T-cell (primary cell): ENCODE data around the gene RSU1. TPM values are rescaled to one million over a fixed set of nuclear protein-coding genes. Genes with fewer than 3 reads are reported as not detected.

Experiments
- ATAC-seq, 4 experiments: fragments of 200-7000 bp in 3 of 4; fragments of 150-1000 bp in 1 of 4; cut with Tn5 transposase; replicated peaks in 1 of 4; 1 replicate in 3 of 4; 2 replicates in 1 of 4; pipeline ENCODE4 v1.10.0; 2021; ENCODE audit warnings: moderate library complexity in 3 of 4, mild to moderate bottlenecking in 2 of 4, moderate number of reproducible peaks in 1 of 4
- CTCF ChIA-PET, 2 donors: fragments of 300-600 bp; sonication (Branson Sonifier 250); formaldehyde crosslinking; loops; one replicate each; lab custom pipeline; 2022; ENCODE audit warnings: antibody characterized with exemption in 2 of 2; lab: Charles Lee
- POLR2A ChIA-PET, 2 donors: fragments of 300-600 bp; sonication (Branson Sonifier 250); formaldehyde crosslinking; loops; one replicate each; lab custom pipeline; 2022; ENCODE audit warnings: antibody characterized with exemption in 2 of 2; lab: Charles Lee
- DNase-seq, 35 experiments: peaks; one replicate each; pipeline versions ENCODE4 v3.0.0 to v3.0.0-alpha.2; 2013 to 2023
- H3K27ac ChIP-seq: one replicate; pipeline ENCODE4 v1.5.1; 2013; ENCODE audit warnings: low read length
- H3K27me3 ChIP-seq, 2 experiments: replicated peaks in 1 of 2; 1 replicate in 1 of 2; 2 replicates in 1 of 2; pipeline versions ENCODE4 v1.6.1 to v1.7.0; 2013; ENCODE audit warnings: low read length in 1 of 2, mixed read lengths in 1 of 2; ENCODE audit not compliant: control insufficient read depth in 2 of 2, insufficient read depth in 2 of 2; ENCODE audit errors: extremely low read depth in 1 of 2
- H3K36me3 ChIP-seq, 2 donors: 1 replicate in 1 of 2; 2 replicates in 1 of 2; pipeline versions ENCODE4 v1.6.1 to v1.7.0; 2013; ENCODE audit warnings: low read length in 1 of 2; ENCODE audit not compliant: control insufficient read depth in 2 of 2, insufficient read depth in 1 of 2; ENCODE audit errors: extremely low read depth in 1 of 2
- H3K4me1 ChIP-seq, 2 experiments: 1 replicate in 1 of 2; 2 replicates in 1 of 2; pipeline versions ENCODE4 v1.6.1 to v1.7.0; 2013; ENCODE audit warnings: low read length in 2 of 2, mixed read lengths in 1 of 2; ENCODE audit not compliant: insufficient read depth in 2 of 2, control insufficient read depth in 1 of 2; ENCODE audit errors: extremely low read depth in 1 of 2
- H3K4me3 ChIP-seq, 2 donors: 1 replicate in 1 of 2; 2 replicates in 1 of 2; pipeline versions ENCODE4 v1.5.1 to v1.7.0; 2013; ENCODE audit warnings: mild to moderate bottlenecking in 2 of 2, low read length in 1 of 2, moderate library complexity in 1 of 2; ENCODE audit not compliant: control insufficient read depth in 1 of 2; ENCODE audit errors: extremely low read depth in 1 of 2
- H3K9me3 ChIP-seq: 2 replicates; pipeline ENCODE4 v1.7.0; 2013
- H3K27ac Mint-ChIP-seq, 2 donors: one replicate each; pipeline ENCODE4 v1.8.0; 2020 to 2021; ENCODE audit warnings: mild to moderate bottlenecking in 2 of 2, mixed read lengths in 2 of 2
- H3K27me3 Mint-ChIP-seq, 2 donors: one replicate each; pipeline ENCODE4 v1.8.0; 2021 to 2022; ENCODE audit warnings: mixed read lengths in 2 of 2
- H3K36me3 Mint-ChIP-seq: one replicate; pipeline ENCODE4 v1.8.0; 2021; ENCODE audit warnings: mixed read lengths
- H3K4me1 Mint-ChIP-seq, 3 donors: one replicate each; pipeline ENCODE4 v1.8.0; 2020 to 2022; ENCODE audit warnings: mixed read lengths in 3 of 3, mild to moderate bottlenecking in 1 of 3
- H3K4me3 Mint-ChIP-seq, 3 donors: one replicate each; pipeline ENCODE4 v1.8.0; 2020 to 2022; ENCODE audit warnings: mild to moderate bottlenecking in 3 of 3, mixed read lengths in 3 of 3, moderate library complexity in 3 of 3
- H3K9me3 Mint-ChIP-seq, 3 donors: one replicate each; pipeline ENCODE4 v1.8.0; 2020 to 2022; ENCODE audit warnings: mixed read lengths in 3 of 3
- WGBS: methylation state at CpG from one replicate; pipeline ENCODE4 v1.1.5; 2013; ENCODE audit warnings: missing lambda C conversion rate; ENCODE audit not compliant: insufficient coverage; 5-methylcytosine and 5-hydroxymethylcytosine counted together
- total RNA-seq, 35 experiments: library from RNA in 6 of 35; stranded (reverse) in 6 of 35; fragments of 120-200 nt in 1 of 35; gene quantifications; one replicate each; pipeline versions ENCODE4 v1.2.1 to v1.2.4 and lab custom pipeline; 2013 to 2026

RSU1 gene
- total RNA-seq, 5 donors from 2014 or later (not counting 1 experiment from before 2014, with no cell fraction given): 49.5 to 60.4 (median 58.1) TPM

- Histone ChIP-seq H3K27ac (no peak overlapping the region), H3K27me3 (peaks cover 0 to 6% of the 10 kb centered on the region in 2 experiments), H3K36me3 (no peaks in the 10 kb centered on the region), H3K9me3 (no peaks in the 10 kb centered on the region), H3K4me1 (no peaks in the 10 kb centered on the region), H3K4me3 (no peak overlapping the region)
- H3K9me3 Mint-ChIP-seq: peaks cover 0 to 9% (median 2%) of the 10 kb centered on the region in 3 donors
- POLR2A ChIA-PET: interaction anchor here in 1 of 2 donors (0.5 kb wide), 1 partner anchor 68 kb away, joined by 3 read pairs; no protein-coding TSS in a partner anchor
- no peaks in the 10 kb centered on the region for H3K4me1 Mint-ChIP-seq
- H3K27ac Mint-ChIP-seq: no peak overlapping the region
- ATAC-seq (no peak), DNase-seq (no peak)
- H3K36me3 Mint-ChIP-seq: no peaks in the 10 kb centered on the region
- H3K27me3 Mint-ChIP-seq: peaks cover 20 to 26% of the 10 kb centered on the region in 2 donors
- H3K4me3 Mint-ChIP-seq: no peak overlapping the region
- 83% methylated on average over 8 of the region's 10 CpGs for WGBS
- CTCF ChIA-PET: no interaction called here
Observed at GRCh38 chr10:16583382-16583781, 233.8 kb downstream of the RSU1 start.

GRCh38 chr10:16581202-16581601 lies 236.0 kb downstream of the RSU1 start:
- no peak for DNase-seq
- ATAC-seq: no peak
- Mint-ChIP-seq H3K27ac (no peak overlapping the region), H3K9me3 (peaks cover 0 to 9% (median 2%) of the 10 kb centered on the region in 3 donors), H3K4me3 (no peak overlapping the region), H3K4me1 (no peaks in the 10 kb centered on the region), H3K36me3 (no peaks in the 10 kb centered on the region), H3K27me3 (peaks cover 24 to 39% of the 10 kb centered on the region in 2 donors)
- no CpG with 5 or more reads among the region's 3 CpGs for WGBS
- no peaks in the 10 kb centered on the region for H3K4me1 ChIP-seq
- no peak overlapping the region for H3K27ac ChIP-seq
- H3K27me3 ChIP-seq: peaks cover 0 to 6% of the 10 kb centered on the region in 2 experiments
- ChIA-PET POLR2A (no interaction called here), CTCF (no interaction called here)
- H3K9me3 ChIP-seq: no peaks in the 10 kb centered on the region
- H3K36me3 ChIP-seq: no peaks in the 10 kb centered on the region
- no peak overlapping the region for H3K4me3 ChIP-seq

DNA sequence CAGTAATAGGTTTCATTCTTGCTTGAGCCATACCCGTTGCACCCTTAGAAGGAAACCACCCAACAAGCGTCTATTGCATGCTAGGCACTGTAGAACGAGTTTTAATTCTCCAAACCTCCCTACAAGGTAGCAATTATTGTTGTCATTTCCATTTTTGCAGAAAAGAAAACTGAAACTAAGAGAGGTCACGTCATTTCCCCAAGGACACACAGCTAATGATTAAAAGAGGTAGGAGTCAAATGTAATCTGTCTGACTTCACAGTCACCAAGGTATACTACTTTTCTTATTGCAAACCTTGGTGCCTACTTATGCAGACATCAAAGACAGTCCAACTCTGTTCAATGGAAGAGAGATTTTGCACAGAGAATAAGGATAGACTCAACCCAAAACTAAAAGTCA lies 246.5 kb downstream of the RSU1 start:
- H3K4me3 ChIP-seq: no peak overlapping the region
- peaks cover 16 to 26% of the 10 kb centered on the region in 2 donors for H3K27me3 Mint-ChIP-seq
- H3K36me3 Mint-ChIP-seq: no peaks in the 10 kb centered on the region
- H3K27ac Mint-ChIP-seq: no peak overlapping the region
- H3K4me3 Mint-ChIP-seq: no peak overlapping the region
- H3K4me1 Mint-ChIP-seq: peaks cover 0 to 8% (median 7%) of the 10 kb centered on the region in 3 donors
- no CpG with 5 or more reads among the region's 4 CpGs for WGBS
- POLR2A ChIA-PET: no interaction called here
- ATAC-seq: no peak
- peaks cover 0 to 3% (median 0%) of the 10 kb centered on the region in 3 donors for H3K9me3 Mint-ChIP-seq
- CTCF ChIA-PET: no interaction called here
- H3K4me1 ChIP-seq: no peaks in the 10 kb centered on the region
- no peak overlapping the region for H3K27ac ChIP-seq
- H3K9me3 ChIP-seq: no peaks in the 10 kb centered on the region
- H3K27me3 ChIP-seq: peaks cover 2 to 6% of the 10 kb centered on the region in 2 experiments
- DNase-seq: no peak
- H3K36me3 ChIP-seq: no peaks in the 10 kb centered on the region

DNA sequence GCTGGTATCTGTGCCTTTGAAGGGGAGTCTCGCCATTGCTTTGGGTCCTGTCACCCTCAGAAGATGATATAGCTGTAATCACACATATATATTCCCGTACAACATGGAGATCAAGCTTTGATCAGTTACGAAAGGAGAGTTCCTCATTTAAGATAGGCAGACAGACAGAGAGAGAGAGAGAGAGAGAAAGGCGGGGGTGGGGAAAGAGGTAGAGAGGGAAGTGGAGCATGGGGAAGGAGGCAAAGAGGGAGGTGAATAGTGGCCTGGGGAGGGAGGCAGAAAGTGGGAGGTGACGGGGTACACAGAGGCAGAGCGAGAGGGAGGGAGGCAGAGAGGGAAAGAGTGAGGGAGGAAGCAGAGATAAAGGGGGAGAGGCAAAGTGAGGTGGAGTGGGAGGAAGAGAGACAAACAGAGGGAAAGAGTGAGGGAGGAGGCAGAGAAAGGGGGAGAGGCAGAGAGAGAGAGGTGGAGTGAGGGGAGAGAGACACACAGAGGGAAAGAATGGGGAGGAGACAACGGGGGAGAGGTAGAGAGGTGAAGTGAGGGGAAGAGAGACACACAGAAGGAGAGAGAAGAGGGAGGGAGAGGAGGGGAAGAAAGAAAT lies 250.9 kb downstream of the RSU1 start:
- 43% methylated on average over 5 of the region's 7 CpGs for WGBS
- H3K4me3 Mint-ChIP-seq: no peak overlapping the region
- Histone ChIP-seq H3K27ac (no peak overlapping the region), H3K4me3 (no peak overlapping the region), H3K27me3 (peaks cover 2 to 4% of the 10 kb centered on the region in 2 experiments), H3K9me3 (no peaks in the 10 kb centered on the region), H3K4me1 (no peaks in the 10 kb centered on the region), H3K36me3 (no peaks in the 10 kb centered on the region)
- no peak overlapping the region for H3K27ac Mint-ChIP-seq
- POLR2A ChIA-PET: no interaction called here
- no peak for DNase-seq
- H3K27me3 Mint-ChIP-seq: peaks cover 20 to 25% of the 10 kb centered on the region in 2 donors
- ATAC-seq: no peak
- H3K9me3 Mint-ChIP-seq: peaks cover 0 to 3% (median 3%) of the 10 kb centered on the region in 3 donors
- H3K36me3 Mint-ChIP-seq: no peaks in the 10 kb centered on the region
- H3K4me1 Mint-ChIP-seq: peaks cover 0 to 8% (median 7%) of the 10 kb centered on the region in 3 donors
- CTCF ChIA-PET: no interaction called here

- Mint-ChIP-seq H3K4me1 (peaks cover 0 to 7% (median 4%) of the 10 kb centered on the region in 3 donors), H3K27me3 (peaks cover 20 to 26% of the 10 kb centered on the region in 2 donors), H3K4me3 (no peak overlapping the region), H3K9me3 (peaks cover 0 to 3% (median 3%) of the 10 kb centered on the region in 3 donors), H3K36me3 (no peaks in the 10 kb centered on the region), H3K27ac (no peak overlapping the region)
- Histone ChIP-seq H3K4me1 (no peaks in the 10 kb centered on the region), H3K4me3 (no peak overlapping the region), H3K9me3 (no peaks in the 10 kb centered on the region), H3K27ac (no peak overlapping the region), H3K36me3 (no peaks in the 10 kb centered on the region), H3K27me3 (peaks cover 2 to 4% of the 10 kb centered on the region in 2 experiments)
- ATAC-seq (no peak), DNase-seq (no peak)
- WGBS: no CpG with 5 or more reads among the region's 3 CpGs
- ChIA-PET CTCF (no interaction called here), POLR2A (no interaction called here)
Observed at GRCh38 chr10:16565604-16566003, 251.6 kb downstream of the RSU1 start.

GRCh38 chr10:16562891-16563290 lies 254.3 kb downstream of the RSU1 start:
- ChIA-PET POLR2A (no interaction called here), CTCF (no interaction called here)
- DNase-seq (no peak), ATAC-seq (no peak)
- Histone ChIP-seq H3K36me3 (no peaks in the 10 kb centered on the region), H3K27ac (no peak overlapping the region), H3K4me1 (no peaks in the 10 kb centered on the region), H3K27me3 (peaks cover 0 to 13% of the 10 kb centered on the region in 2 experiments), H3K4me3 (no peak overlapping the region), H3K9me3 (no peaks in the 10 kb centered on the region)
- Mint-ChIP-seq H3K9me3 (peaks cover 0 to 3% (median 0%) of the 10 kb centered on the region in 3 donors), H3K4me1 (peaks cover 0 to 7% (median 3%) of the 10 kb centered on the region in 3 donors), H3K27ac (no peak overlapping the region), H3K36me3 (no peaks in the 10 kb centered on the region), H3K4me3 (no peak overlapping the region), H3K27me3 (peaks cover 28 to 42% of the 10 kb centered on the region in 2 donors)
- WGBS: 60% methylated on average over 1 of the region's 6 CpGs
